ENCODE data around the gene KIF12. TPM values are rescaled to one million over a fixed set of nuclear protein-coding genes. Genes with fewer than 3 reads are reported as not detected.

KIF12 gene
- total RNA-seq, 1 donor from 2014 or later: 3.3 TPM

DNA sequence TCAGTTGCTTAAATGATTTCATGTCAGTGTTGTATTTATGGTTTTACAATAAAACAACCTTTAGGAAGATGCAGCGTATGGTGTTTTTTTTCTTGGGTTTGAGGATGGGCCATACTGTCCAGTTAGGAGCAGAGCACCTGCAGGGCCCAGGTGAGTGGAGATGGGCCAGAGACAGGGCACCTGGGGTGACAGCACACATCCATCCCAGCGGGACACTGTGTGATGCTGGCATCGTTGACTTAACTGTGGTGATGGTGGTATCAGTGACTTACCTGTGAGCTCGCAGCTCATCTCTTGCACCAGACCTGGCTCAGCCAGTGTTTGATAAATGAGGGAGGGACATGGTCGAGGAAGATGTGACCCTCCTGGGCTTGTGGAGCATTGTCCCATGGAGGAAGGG lies 42.6 kb downstream of the KIF12 start:
- no peak for TF ChIP-seq CTCF (IDR thresholded peaks at IDR 0.05; ENCODE audit: unreplicated experiment)
- H3K36me3 Mint-ChIP-seq: peaks cover 25% of the 10 kb centered on the region
- no peaks in the 10 kb centered on the region for H3K27me3 Mint-ChIP-seq (ENCODE audit: low read depth)
- DNase-seq (ENCODE audit: low spot score in 2 of 2, unreplicated experiment in 2 of 2): no peak
- no peak overlapping the region for H3K4me3 Mint-ChIP-seq
- H3K4me1 Mint-ChIP-seq: no peaks in the 10 kb centered on the region
- H3K27ac Mint-ChIP-seq: no peak overlapping the region
- no peaks in the 10 kb centered on the region for H3K9me3 Mint-ChIP-seq

- TF ChIP-seq CTCF (IDR thresholded peaks at IDR 0.05; ENCODE audit: unreplicated experiment): no peak
- H3K27me3 Mint-ChIP-seq (ENCODE audit: low read depth): no peaks in the 10 kb centered on the region
- DNase-seq (ENCODE audit: low spot score in 2 of 2, unreplicated experiment in 2 of 2): no peak
- H3K27ac Mint-ChIP-seq: no peak overlapping the region
- no peak overlapping the region for H3K4me3 Mint-ChIP-seq
- H3K4me1 Mint-ChIP-seq: no peaks in the 10 kb centered on the region
- no peaks in the 10 kb centered on the region for H3K9me3 Mint-ChIP-seq
- H3K36me3 Mint-ChIP-seq: peaks cover 31% of the 10 kb centered on the region
These were observed 43.2 kb downstream of the KIF12 start for GRCh38 chr9:114055894-114056293.

- Mint-ChIP-seq H3K4me1 (no peaks in the 10 kb centered on the region), H3K27ac (no peak overlapping the region), H3K4me3 (no peak overlapping the region), H3K9me3 (no peaks in the 10 kb centered on the region), H3K27me3 (ENCODE audit: low read depth) (no peaks in the 10 kb centered on the region), H3K36me3 (peaks cover 36% of the 10 kb centered on the region)
- TF ChIP-seq CTCF (IDR thresholded peaks at IDR 0.05; ENCODE audit: unreplicated experiment): no peak
- no peak for DNase-seq (ENCODE audit: low spot score in 2 of 2, unreplicated experiment in 2 of 2)
These were observed 44.0 kb downstream of the KIF12 start for GRCh38 chr9:114055061-114055460.

DNA sequence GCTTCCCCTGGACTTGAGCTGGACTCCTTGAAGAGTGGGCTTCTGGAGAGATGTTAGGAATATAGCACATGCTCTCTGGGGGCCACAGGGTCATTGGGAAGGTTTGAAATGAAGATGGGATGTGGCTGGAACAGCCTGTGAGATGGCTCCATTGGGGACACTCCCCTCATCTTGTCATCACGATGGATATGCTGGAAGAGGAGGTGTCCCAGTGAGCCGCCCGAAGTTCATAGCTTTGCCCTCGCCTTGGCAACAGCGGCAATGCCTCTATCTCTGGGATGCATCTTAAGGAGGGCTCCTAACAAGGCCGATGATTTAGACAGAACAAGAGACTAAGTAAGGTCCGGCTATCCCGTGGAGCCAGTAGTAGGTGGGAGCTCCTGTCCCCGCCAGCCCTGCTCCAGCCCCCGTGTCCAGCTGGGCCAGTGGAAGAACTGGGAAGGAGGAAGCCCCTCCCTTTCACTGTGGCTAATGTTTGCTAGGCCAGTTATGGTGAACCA lies 44.9 kb downstream of the KIF12 start:
- TF ChIP-seq CTCF (IDR thresholded peaks at IDR 0.05; ENCODE audit: unreplicated experiment): no peak
- Mint-ChIP-seq H3K9me3 (no peaks in the 10 kb centered on the region), H3K4me1 (no peaks in the 10 kb centered on the region), H3K27ac (no peak overlapping the region), H3K4me3 (no peak overlapping the region), H3K27me3 (ENCODE audit: low read depth) (no peaks in the 10 kb centered on the region), H3K36me3 (peaks cover 39% of the 10 kb centered on the region)
- DNase-seq (ENCODE audit: low spot score in 2 of 2, unreplicated experiment in 2 of 2): no peak

DNA sequence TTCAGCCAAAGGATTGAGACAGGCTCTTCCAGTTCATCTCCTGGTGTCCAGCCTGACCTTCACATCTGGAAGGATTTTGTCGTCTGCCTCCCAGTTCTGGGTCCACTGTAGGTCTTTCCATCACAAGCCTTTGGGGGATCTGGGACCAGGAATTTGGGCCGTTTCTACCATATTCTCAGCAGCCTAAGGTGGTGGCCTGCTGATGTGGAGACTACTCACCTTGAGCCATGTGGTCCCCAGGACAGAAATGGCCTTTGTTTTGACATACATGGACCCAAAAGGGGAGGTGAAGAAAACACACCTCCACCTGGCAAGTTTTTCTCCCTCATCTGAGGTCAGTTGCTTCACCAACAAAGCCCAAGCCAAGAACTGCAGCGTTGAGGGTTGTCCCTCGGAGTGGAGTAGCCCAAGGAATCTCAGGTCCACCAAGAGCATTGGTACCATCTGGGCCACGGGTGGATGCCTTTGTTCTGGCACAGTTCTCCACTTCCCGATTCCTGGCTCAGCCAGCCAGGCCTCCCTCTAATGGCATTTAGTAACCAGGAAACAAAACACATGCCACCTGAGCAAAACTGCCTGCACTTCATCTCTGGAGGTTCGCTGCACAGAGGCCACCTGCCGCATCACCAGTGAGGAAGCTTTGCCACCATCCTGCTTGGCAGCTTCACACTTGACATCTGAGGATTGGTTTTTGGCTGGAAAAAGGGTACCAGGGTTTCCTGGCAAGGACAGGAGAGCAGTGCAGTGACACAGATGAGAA lies 45.7 kb downstream of the KIF12 start:
- H3K9me3 Mint-ChIP-seq: no peaks in the 10 kb centered on the region

More for the DNA sequence above, 45.7 kb downstream of the KIF12 start:
- TF ChIP-seq CTCF (IDR thresholded peaks at IDR 0.05; ENCODE audit: unreplicated experiment): no peak
- Mint-ChIP-seq H3K4me3 (no peak overlapping the region), H3K27ac (no peak overlapping the region), H3K36me3 (peaks cover 45% of the 10 kb centered on the region), H3K27me3 (ENCODE audit: low read depth) (no peaks in the 10 kb centered on the region), H3K4me1 (no peaks in the 10 kb centered on the region)
- DNase-seq (ENCODE audit: low spot score in 2 of 2, unreplicated experiment in 2 of 2): no peak

All from mesothelial cell of epicardium (in vitro differentiated cells).